Trophoblast cell (in vitro differentiated cells and primary cell): ENCODE data around the gene ZMYND15.

Experiments used
- DNase-seq, 2 donors: peaks; one replicate each; pipeline ENCODE4 v3.0.0-alpha.2; 2016
- H2AFZ ChIP-seq: 2 replicates; pipeline ENCODE4 v1.6.1; 2013; ENCODE audit warnings: low read length, moderate library complexity, mild to moderate bottlenecking; ENCODE audit not compliant: insufficient read depth, poor library complexity
- H2AK5ac ChIP-seq: 2 replicates; pipeline ENCODE4 v1.6.1; 2013; ENCODE audit warnings: mild to moderate bottlenecking, low read length
- H2BK120ac ChIP-seq: 2 replicates; pipeline ENCODE4 v1.6.1; 2013; ENCODE audit warnings: low read length, mild to moderate bottlenecking, moderate library complexity; ENCODE audit not compliant: insufficient read depth, poor library complexity
- H2BK12ac ChIP-seq: 2 replicates; pipeline ENCODE4 v1.6.1; 2013; ENCODE audit warnings: mild to moderate bottlenecking, low read length, moderate library complexity
- H2BK5ac ChIP-seq: 2 replicates; pipeline ENCODE4 v1.6.1; 2013; ENCODE audit warnings: low read length, low read depth, moderate library complexity, mild to moderate bottlenecking; ENCODE audit not compliant: poor library complexity
- H3K14ac ChIP-seq: 2 replicates; pipeline ENCODE4 v1.6.1; 2013; ENCODE audit warnings: mild to moderate bottlenecking, low read length
- H3K18ac ChIP-seq: 2 replicates; pipeline ENCODE4 v1.6.1; 2013; ENCODE audit warnings: mild to moderate bottlenecking, low read length
- H3K23ac ChIP-seq: 2 replicates; pipeline ENCODE4 v1.6.1; 2013; ENCODE audit warnings: low read length
- H3K27ac ChIP-seq: 2 replicates; pipeline ENCODE4 v1.5.1; 2013; ENCODE audit warnings: low read depth, mild to moderate bottlenecking, inconsistent platforms, low read length, moderate library complexity
- H3K27me3 ChIP-seq: 2 replicates; pipeline ENCODE4 v1.6.1; 2013; ENCODE audit warnings: inconsistent platforms, mild to moderate bottlenecking, low read length, moderate library complexity; ENCODE audit not compliant: insufficient read depth
- H3K36me3 ChIP-seq, 2 experiments: 1 replicate in 1 of 2; 2 replicates in 1 of 2; pipeline ENCODE4 v1.6.1; 2013; ENCODE audit warnings: low read length in 2 of 2, mild to moderate bottlenecking in 2 of 2, moderate library complexity in 1 of 2; ENCODE audit not compliant: insufficient read depth in 2 of 2, control insufficient read depth in 1 of 2
- H3K4ac ChIP-seq: 2 replicates; pipeline ENCODE4 v1.6.1; 2013; ENCODE audit warnings: low read depth, mild to moderate bottlenecking, low read length, moderate library complexity
- H3K4me1 ChIP-seq, 2 experiments: 1 replicate in 1 of 2; 2 replicates in 1 of 2; pipeline ENCODE4 v1.6.1; 2013; ENCODE audit warnings: low read length in 2 of 2, mild to moderate bottlenecking in 2 of 2, moderate library complexity in 1 of 2; ENCODE audit not compliant: insufficient read depth in 2 of 2, control insufficient read depth in 1 of 2
- H3K4me2 ChIP-seq: 2 replicates; pipeline ENCODE4 v1.6.1; 2013; ENCODE audit warnings: inconsistent platforms, mild to moderate bottlenecking, low read length, moderate library complexity
- H3K4me3 ChIP-seq: 2 replicates; pipeline ENCODE4 v1.5.1; 2013; ENCODE audit warnings: mild to moderate bottlenecking, low read depth, low read length, inconsistent platforms
- H3K79me1 ChIP-seq: one replicate; pipeline ENCODE4 v1.6.1; 2013; ENCODE audit warnings: low read length
- H3K79me2 ChIP-seq: 2 replicates; pipeline ENCODE4 v1.6.1; 2013; ENCODE audit warnings: low read length, mild to moderate bottlenecking; ENCODE audit not compliant: control insufficient read depth, insufficient read depth, poor library complexity
- H3K9ac ChIP-seq: 2 replicates; pipeline ENCODE4 v1.6.1; 2013; ENCODE audit warnings: mild to moderate bottlenecking, low read length
- H3K9me3 ChIP-seq: 2 replicates; pipeline ENCODE4 v1.6.1; 2013; ENCODE audit warnings: low read depth, mild to moderate bottlenecking, control low read depth, inconsistent platforms, low read length; ENCODE audit not compliant: insufficient read depth
- H4K12ac ChIP-seq: 2 replicates; pipeline ENCODE4 v1.6.1; 2013; ENCODE audit warnings: low read depth, mild to moderate bottlenecking, low read length, moderate library complexity
- H4K8ac ChIP-seq: 2 replicates; pipeline ENCODE4 v1.6.1; 2013; ENCODE audit warnings: low read depth, mild to moderate bottlenecking, low read length, moderate library complexity
- H4K91ac ChIP-seq: one replicate; pipeline ENCODE4 v1.6.1; 2013; ENCODE audit warnings: low read depth, mild to moderate bottlenecking, low read length, moderate library complexity
- WGBS: extraction: QIAGEN DNeasy Blood & Tissue Kit; methylation state at CpG from one replicate; pipeline ENCODE4 v1.1.7; 2013; ENCODE audit warnings: missing lambda C conversion rate; ENCODE audit not compliant: insufficient read length, insufficient coverage; ENCODE audit errors: extremely low coverage; 5-methylcytosine and 5-hydroxymethylcytosine counted together

The ZMYND15 gene

GRCh38 chr17:4741544-4741943 lies 1.9 kb downstream of the ZMYND15 start:
- Histone ChIP-seq H3K36me3 (no peaks in the 10 kb centered on the region), H2BK5ac (no peak overlapping the region), H4K12ac (no peak overlapping the region), H3K27ac (no peak overlapping the region), H3K9me3 (peaks cover 18% of the 10 kb centered on the region), H3K4me3 (peak overlapping the region; percentile 34), H3K79me1 (no peaks in the 10 kb centered on the region), H3K14ac (no peak overlapping the region), H3K23ac (no peak overlapping the region), H2BK120ac (no peak overlapping the region), H3K79me2 (no peaks in the 10 kb centered on the region), H3K4me2 (no peak overlapping the region), H4K91ac (no peak overlapping the region), H2BK12ac (no peak overlapping the region), H3K9ac (no peak overlapping the region), H2AFZ (no peak overlapping the region), H3K4ac (no peak overlapping the region), H2AK5ac (no peak overlapping the region), H3K4me1 (peaks cover 19 to 20% of the 10 kb centered on the region in 2 experiments), H4K8ac (no peak overlapping the region), H3K27me3 (peaks cover 43% of the 10 kb centered on the region), H3K18ac (no peak overlapping the region)
- DNase-seq = no peak
- no CpG with 5 or more reads among the region's 8 CpGs for WGBS

DNA sequence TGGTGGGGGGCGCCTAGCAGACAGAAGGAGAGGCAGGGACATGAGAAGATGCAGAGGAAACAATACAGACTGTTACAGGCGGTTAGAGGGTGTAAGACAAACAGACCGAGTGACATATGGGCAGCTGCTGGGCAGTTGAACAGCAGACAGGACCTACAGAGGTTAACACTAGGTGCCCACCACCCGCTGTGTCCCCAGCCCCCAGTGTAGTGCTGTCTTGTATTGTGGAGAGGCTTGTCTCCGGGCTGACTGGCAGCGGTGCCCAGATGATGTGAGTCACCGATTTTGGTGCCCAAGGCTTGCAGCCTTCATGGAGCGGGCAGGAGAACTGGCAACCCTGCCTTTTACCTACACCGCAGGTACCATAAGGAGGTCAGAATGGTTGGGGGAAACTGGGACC lies 2.5 kb downstream of the ZMYND15 start:
- Histone ChIP-seq H2BK5ac (no peak overlapping the region), H2AK5ac (no peak overlapping the region), H2BK12ac (no peak overlapping the region)

GRCh38 chr17:4742629-4743028 lies 3.0 kb downstream of the ZMYND15 start:
- no CpG with 5 or more reads among the region's 10 CpGs for WGBS

More for the DNA sequence above, 2.5 kb downstream of the ZMYND15 start:
- WGBS = no CpG with 5 or more reads among the region's 9 CpGs
- Histone ChIP-seq H3K9ac (no peak overlapping the region), H3K36me3 (no peaks in the 10 kb centered on the region), H3K9me3 (peaks cover 18% of the 10 kb centered on the region), H3K27ac (no peak overlapping the region), H3K4me1 (peaks cover 19 to 20% of the 10 kb centered on the region in 2 experiments), H4K91ac (no peak overlapping the region), H2BK120ac (no peak overlapping the region), H3K18ac (no peak overlapping the region), H2AFZ (no peak overlapping the region), H3K14ac (no peak overlapping the region), H4K12ac (no peak overlapping the region), H3K23ac (no peak overlapping the region), H3K79me2 (no peaks in the 10 kb centered on the region), H3K4me2 (no peak overlapping the region), H4K8ac (no peak overlapping the region), H3K27me3 (peaks cover 43% of the 10 kb centered on the region), H3K4me3 (no peak overlapping the region), H3K4ac (no peak overlapping the region), H3K79me1 (no peaks in the 10 kb centered on the region)
- no peak for DNase-seq

GRCh38 chr17:4743216-4743615 lies 3.6 kb downstream of the ZMYND15 start:
- no peak overlapping the region for H2BK12ac ChIP-seq
- H2BK5ac ChIP-seq = no peak overlapping the region
- no peak overlapping the region for H3K4ac ChIP-seq
- DNase-seq = no peak
- peaks cover 18 to 19% of the 10 kb centered on the region in 2 experiments for H3K4me1 ChIP-seq
- no peak overlapping the region for H2BK120ac ChIP-seq
- H3K79me1 ChIP-seq = no peaks in the 10 kb centered on the region
- H3K4me3 ChIP-seq = no peak overlapping the region
- no CpG with 5 or more reads among the region's 8 CpGs for WGBS
- peaks cover 18% of the 10 kb centered on the region for H3K9me3 ChIP-seq
- H4K8ac ChIP-seq = no peak overlapping the region
- no peak overlapping the region for H3K14ac ChIP-seq
- peaks cover 40% of the 10 kb centered on the region for H3K27me3 ChIP-seq
- no peak overlapping the region for H3K18ac ChIP-seq
- H2AK5ac ChIP-seq = no peak overlapping the region
- H4K91ac ChIP-seq = no peak overlapping the region
- no peak overlapping the region for H4K12ac ChIP-seq
- no peak overlapping the region for H3K27ac ChIP-seq
- H3K9ac ChIP-seq = no peak overlapping the region
- H3K4me2 ChIP-seq = no peak overlapping the region
- H3K23ac ChIP-seq = no peak overlapping the region
- H3K36me3 ChIP-seq = no peaks in the 10 kb centered on the region
- H3K79me2 ChIP-seq = no peaks in the 10 kb centered on the region
- no peak overlapping the region for H2AFZ ChIP-seq

More at GRCh38 chr17:4742629-4743028, 3.0 kb downstream of the ZMYND15 start:
- Histone ChIP-seq H3K18ac (no peak overlapping the region), H3K79me2 (no peaks in the 10 kb centered on the region), H2AK5ac (no peak overlapping the region), H2AFZ (no peak overlapping the region), H3K9ac (no peak overlapping the region), H3K79me1 (no peaks in the 10 kb centered on the region), H3K14ac (no peak overlapping the region), H3K4ac (no peak overlapping the region), H2BK120ac (no peak overlapping the region), H2BK5ac (no peak overlapping the region), H3K9me3 (peaks cover 18% of the 10 kb centered on the region), H3K27me3 (peaks cover 43% of the 10 kb centered on the region), H3K27ac (no peak overlapping the region), H2BK12ac (no peak overlapping the region), H4K8ac (no peak overlapping the region), H3K4me2 (no peak overlapping the region), H3K4me3 (no peak overlapping the region), H3K36me3 (no peaks in the 10 kb centered on the region), H4K91ac (no peak overlapping the region), H3K4me1 (peaks cover 19 to 20% of the 10 kb centered on the region in 2 experiments), H3K23ac (no peak overlapping the region), H4K12ac (no peak overlapping the region)
- DNase-seq = no peak
